MG63 (cell line): ENCODE measurements around the gene TXNDC15. TPM values are rescaled to one million over a fixed set of nuclear protein-coding genes. Genes with fewer than 3 reads are reported as not detected.
"Not testable (repeated sequence)": the region's sequence is repeated elsewhere in the genome, so short reads cannot be mapped to it uniquely, and the experiment has no call there.

ENCODE experiments used
- DNase-seq: peaks from one replicate; pipeline ENCODE4 v3.0.0-alpha.2; 2020
- H3K27me3 ChIP-seq: fragments of 250-450 bp; sonication (Bioruptor Pico); 2 replicates; pipeline ENCODE4 v1.5.1; 2020; ENCODE audit warnings: mild to moderate bottlenecking, moderate library complexity
- H3K36me3 ChIP-seq: fragments of 250-450 bp; sonication (Bioruptor Pico); 2 replicates; pipeline ENCODE4 v1.5.1; 2020; ENCODE audit warnings: mild to moderate bottlenecking, moderate library complexity
- H3K4me3 ChIP-seq: fragments of 250-450 bp; sonication (Bioruptor Pico); 2 replicates; pipeline ENCODE4 v1.5.1; 2020; ENCODE audit warnings: mild to moderate bottlenecking, moderate library complexity
- H3K9me3 ChIP-seq: fragments of 250-450 bp; sonication (Bioruptor Pico); 2 replicates; pipeline ENCODE4 v1.5.1; 2020; ENCODE audit warnings: mild to moderate bottlenecking, moderate library complexity
- total RNA-seq: library from RNA; depleted of rRNA; stranded (reverse); fragments of >200 nt; shearing (Covaris generic); gene quantifications from 2 replicates; pipeline ENCODE4 v1.2.3, GENCODE V29; 2014; ENCODE audit warnings: low replicate concordance

Gene TXNDC15
- total RNA-seq, 1 experiment from 2014 or later, result 115 TPM

- peaks cover 29% of the 10 kb centered on the region for H3K36me3 ChIP-seq
- peak overlapping the region; percentile 66 for H3K4me3 ChIP-seq
- peak; percentile 41 for DNase-seq
- no peaks in the 10 kb centered on the region for H3K27me3 ChIP-seq
- no peaks in the 10 kb centered on the region for H3K9me3 ChIP-seq
Observed at GRCh38 chr5:134905246-134905996, 31.2 kb downstream of the TXNDC15 start.

- no peaks in the 10 kb centered on the region for H3K9me3 ChIP-seq
- H3K36me3 ChIP-seq, result peaks cover 43% of the 10 kb centered on the region
- no peak for DNase-seq
- no peaks in the 10 kb centered on the region for H3K27me3 ChIP-seq
- H3K4me3 ChIP-seq, result no peak overlapping the region
Observed at GRCh38 chr5:134906811-134907210, 32.6 kb downstream of the TXNDC15 start.

GRCh38 chr5:134910752-134911151 is 36.6 kb downstream of the TXNDC15 start:
- not testable (repeated sequence) for H3K27me3 ChIP-seq, H3K4me3 ChIP-seq, H3K9me3 ChIP-seq, DNase-seq
- H3K36me3 ChIP-seq, result peaks cover 78% of the 10 kb centered on the region

DNA sequence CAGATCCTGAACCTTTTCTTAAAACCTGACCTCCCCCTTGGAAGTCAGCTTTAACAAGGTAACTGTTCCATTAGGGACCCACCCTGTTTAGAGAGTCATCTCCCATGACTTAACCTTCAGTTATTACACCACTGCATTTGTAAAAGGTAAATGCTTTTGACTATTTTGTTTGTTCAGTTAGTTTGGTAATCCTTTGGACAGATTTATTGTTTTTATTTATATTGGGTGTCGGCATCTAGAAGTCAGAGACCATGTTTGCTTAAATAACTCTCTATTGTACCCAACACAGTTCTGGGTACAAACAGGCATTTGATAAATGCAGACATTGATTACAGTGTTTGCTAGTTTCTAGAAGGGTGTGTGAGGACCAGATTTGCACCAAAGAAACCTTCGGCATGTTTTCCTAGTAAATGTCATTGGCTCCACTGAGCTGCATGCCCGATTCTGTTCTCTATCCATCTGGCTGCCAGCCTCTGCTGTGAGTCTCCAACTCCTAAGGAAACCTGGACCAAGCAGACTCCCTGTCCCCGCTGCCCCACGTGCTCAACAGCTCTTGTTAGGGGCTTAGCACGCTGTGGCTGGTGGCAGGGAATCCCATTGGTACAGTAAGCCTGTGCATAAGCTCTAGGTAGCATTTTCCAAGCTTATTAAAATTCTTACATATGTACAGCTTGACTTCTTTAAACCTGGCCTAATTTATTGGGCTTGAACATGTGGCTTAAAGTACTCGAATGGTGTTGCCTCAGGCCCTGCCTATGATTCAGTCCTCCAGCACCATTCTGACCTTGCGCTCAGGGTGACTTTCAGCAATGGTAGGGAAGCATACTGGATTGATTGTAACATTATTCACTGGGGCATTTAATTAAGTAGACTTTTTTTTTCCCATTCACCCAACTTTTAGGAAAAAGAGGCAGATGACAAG is 37.4 kb downstream of the TXNDC15 start:
- no peak overlapping the region for H3K4me3 ChIP-seq
- DNase-seq, result no peak
- no peaks in the 10 kb centered on the region for H3K9me3 ChIP-seq
- H3K36me3 ChIP-seq, result peaks cover 82% of the 10 kb centered on the region
- no peaks in the 10 kb centered on the region for H3K27me3 ChIP-seq

- Histone ChIP-seq H3K27me3 (no peaks in the 10 kb centered on the region), H3K9me3 (no peaks in the 10 kb centered on the region), H3K36me3 (peaks cover 87% of the 10 kb centered on the region), H3K4me3 (no peak overlapping the region)
- no peak for DNase-seq
Observed at GRCh38 chr5:134913254-134913653, 39.1 kb downstream of the TXNDC15 start.

DNA sequence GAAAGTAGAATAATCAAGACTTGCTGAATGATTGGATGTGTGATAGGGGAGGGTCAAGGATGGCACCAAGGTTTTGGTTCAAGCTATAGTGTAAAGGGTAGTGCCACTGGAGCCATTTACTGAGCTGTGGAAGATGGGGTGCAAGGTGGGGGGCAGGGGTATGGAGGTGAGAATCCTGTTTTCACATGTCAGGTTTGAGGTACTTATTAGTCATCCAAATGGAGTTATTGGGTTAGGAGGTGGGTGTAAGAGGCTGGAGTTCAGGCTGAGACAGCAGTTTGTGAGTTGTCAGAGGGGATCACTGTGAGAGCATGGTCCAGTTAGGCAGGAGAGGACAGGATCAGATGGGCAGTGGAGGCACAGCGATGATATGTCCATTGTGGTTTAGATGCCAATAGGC is 39.6 kb downstream of the TXNDC15 start:
- Histone ChIP-seq H3K4me3 (no peak overlapping the region), H3K27me3 (no peaks in the 10 kb centered on the region), H3K36me3 (peaks cover 85% of the 10 kb centered on the region), H3K9me3 (no peaks in the 10 kb centered on the region)
- DNase-seq, result no peak

- DNase-seq, result no peak
- peaks cover 64% of the 10 kb centered on the region for H3K36me3 ChIP-seq
- no peaks in the 10 kb centered on the region for H3K9me3 ChIP-seq
- H3K4me3 ChIP-seq, result no peak overlapping the region
- H3K27me3 ChIP-seq, result no peaks in the 10 kb centered on the region
Observed at GRCh38 chr5:134917070-134917815, 43.1 kb downstream of the TXNDC15 start.

- no peak for DNase-seq
- H3K9me3 ChIP-seq, result no peaks in the 10 kb centered on the region
- H3K36me3 ChIP-seq, result peaks cover 50% of the 10 kb centered on the region
- no peak overlapping the region for H3K4me3 ChIP-seq
- no peaks in the 10 kb centered on the region for H3K27me3 ChIP-seq
Observed at GRCh38 chr5:134918861-134919260, 44.7 kb downstream of the TXNDC15 start.

GRCh38 chr5:134920848-134921575 is 46.8 kb downstream of the TXNDC15 start:
- no peak for DNase-seq
- no peak overlapping the region for H3K4me3 ChIP-seq
- H3K27me3 ChIP-seq, result no peaks in the 10 kb centered on the region
- no peaks in the 10 kb centered on the region for H3K9me3 ChIP-seq
- H3K36me3 ChIP-seq, result peaks cover 31% of the 10 kb centered on the region

DNA sequence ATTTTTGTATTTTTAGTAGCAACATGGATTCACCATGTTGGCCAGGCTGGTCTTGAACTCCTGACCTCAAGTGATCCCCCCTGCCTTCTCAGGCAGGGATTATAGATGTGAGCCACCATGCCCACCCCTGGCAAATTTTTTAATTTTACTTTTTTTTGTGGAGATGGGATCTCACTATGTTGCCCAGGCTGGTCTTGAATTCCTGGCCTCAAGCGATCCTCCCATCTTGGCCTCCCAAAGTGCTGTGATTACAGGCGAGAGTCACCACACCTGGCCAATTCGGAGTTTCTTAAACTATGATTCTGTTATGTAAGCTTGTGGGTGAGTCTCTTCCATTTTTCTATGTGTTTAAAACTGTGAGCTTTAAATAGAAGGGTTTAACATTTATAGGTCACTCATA is 58.3 kb downstream of the TXNDC15 start:
- no peaks in the 10 kb centered on the region for H3K27me3 ChIP-seq
- no peaks in the 10 kb centered on the region for H3K9me3 ChIP-seq
- peaks cover 32% of the 10 kb centered on the region for H3K36me3 ChIP-seq
- no peak overlapping the region for H3K4me3 ChIP-seq
- DNase-seq, result no peak

GRCh38 chr5:134934202-134934601 is 60.0 kb downstream of the TXNDC15 start:
- DNase-seq, result no peak
- Histone ChIP-seq H3K4me3 (no peak overlapping the region), H3K36me3 (peaks cover 42% of the 10 kb centered on the region), H3K9me3 (no peaks in the 10 kb centered on the region), H3K27me3 (no peaks in the 10 kb centered on the region)

DNA sequence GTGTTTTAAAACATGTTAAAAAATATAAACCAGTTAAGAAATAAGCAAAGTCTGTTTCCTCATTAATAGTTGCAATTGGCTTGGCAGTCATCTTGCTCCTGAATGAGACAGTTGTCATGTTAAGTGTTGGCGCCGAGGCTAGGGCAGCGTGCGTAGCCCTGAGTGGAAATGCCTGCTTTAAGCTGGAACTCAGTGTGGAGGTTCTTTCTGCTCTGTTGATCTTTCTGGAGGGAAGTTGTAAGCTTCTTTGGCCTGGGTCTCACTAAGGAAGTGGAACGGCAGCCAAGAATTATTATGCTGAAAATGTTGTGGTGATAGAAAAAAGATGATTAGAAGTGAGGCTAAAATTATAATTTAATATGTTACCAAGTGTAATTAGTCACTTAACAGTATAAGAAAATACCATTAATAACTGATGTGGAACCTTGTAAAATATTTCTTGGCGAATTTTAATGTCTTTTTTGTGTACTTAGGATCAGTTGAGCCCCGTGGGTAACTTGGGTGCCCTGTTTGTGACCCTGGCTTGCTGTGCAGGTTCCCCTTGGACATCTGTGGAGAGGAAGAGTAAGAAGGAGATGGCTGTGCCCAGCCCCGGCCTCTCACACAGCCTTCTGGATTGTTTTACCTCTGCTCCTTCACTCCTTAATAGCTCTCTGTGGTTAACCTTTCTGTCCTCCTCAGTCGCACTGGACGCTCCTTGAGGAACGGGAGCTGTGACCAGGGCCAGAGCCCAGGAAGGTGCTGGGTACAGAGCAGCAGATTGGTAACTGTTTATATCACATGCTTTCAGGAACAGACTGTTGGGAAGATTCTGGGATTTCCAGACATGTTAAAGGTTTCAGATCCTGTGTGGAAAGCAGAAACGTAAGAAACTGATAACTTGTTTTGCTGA is 61.8 kb downstream of the TXNDC15 start:
- DNase-seq, result no peak
- no peaks in the 10 kb centered on the region for H3K27me3 ChIP-seq
- H3K9me3 ChIP-seq, result no peaks in the 10 kb centered on the region
- H3K4me3 ChIP-seq, result no peak overlapping the region
- peaks cover 45% of the 10 kb centered on the region for H3K36me3 ChIP-seq

DNA sequence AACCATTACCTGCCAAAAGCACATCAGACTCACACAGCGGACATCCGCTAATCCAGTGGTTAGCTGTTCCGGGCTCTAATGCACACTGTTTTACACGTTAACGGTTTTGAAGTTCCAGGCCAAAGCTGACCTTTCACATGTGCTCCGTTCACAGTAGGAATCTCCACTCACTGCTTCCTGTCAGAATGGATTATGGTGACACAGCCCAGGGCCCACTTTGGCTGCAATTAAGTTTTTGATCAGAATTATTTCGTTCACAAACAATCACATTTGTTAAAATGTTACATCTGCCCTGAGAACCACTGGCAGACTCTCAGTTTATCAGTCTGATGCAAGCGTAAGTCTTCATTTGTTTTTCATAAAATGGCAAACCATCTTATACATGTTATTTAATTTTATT is 63.4 kb downstream of the TXNDC15 start:
- H3K36me3 ChIP-seq, result peaks cover 37% of the 10 kb centered on the region
- H3K9me3 ChIP-seq, result no peaks in the 10 kb centered on the region
- DNase-seq, result no peak
- H3K27me3 ChIP-seq, result no peaks in the 10 kb centered on the region
- no peak overlapping the region for H3K4me3 ChIP-seq

GRCh38 chr5:134938030-134938429 is 63.9 kb downstream of the TXNDC15 start:
- Histone ChIP-seq H3K9me3 (no peaks in the 10 kb centered on the region), H3K36me3 (peaks cover 33% of the 10 kb centered on the region), H3K4me3 (no peak overlapping the region), H3K27me3 (no peaks in the 10 kb centered on the region)
- DNase-seq, result no peak

- no peak for DNase-seq
- peaks cover 27% of the 10 kb centered on the region for H3K36me3 ChIP-seq
- H3K9me3 ChIP-seq, result no peaks in the 10 kb centered on the region
- no peaks in the 10 kb centered on the region for H3K27me3 ChIP-seq
- H3K4me3 ChIP-seq, result no peak overlapping the region
Observed at GRCh38 chr5:134939500-134939899, 65.3 kb downstream of the TXNDC15 start.

- Histone ChIP-seq H3K36me3 (peaks cover 9% of the 10 kb centered on the region), H3K27me3 (no peaks in the 10 kb centered on the region), H3K9me3 (no peaks in the 10 kb centered on the region), H3K4me3 (no peak overlapping the region)
- DNase-seq, result no peak
Observed at GRCh38 chr5:134943547-134943946, 69.4 kb downstream of the TXNDC15 start.
